Fibroblast of lung (primary cell): ENCODE results near the gene MSI2. TPM values are rescaled to one million over a fixed set of nuclear protein-coding genes. Genes with fewer than 3 reads are reported as not detected.

ENCODE experiments used
- DNase-seq, 2 donors: peaks; one replicate each; pipeline versions ENCODE4 v3.0.0 to v3.0.0-alpha.2; 2010; ENCODE audit warnings: low read depth in 2 of 2
- H2AFZ ChIP-seq: 2 replicates; pipeline ENCODE4 v1.5.1; 2012; ENCODE audit warnings: low read length, control low read depth, inconsistent platforms
- H3K27ac ChIP-seq: 2 replicates; pipeline ENCODE4 v1.5.1; 2011; ENCODE audit warnings: low read length, control low read depth; ENCODE audit not compliant: insufficient read depth
- H3K27me3 ChIP-seq: 2 replicates; pipeline ENCODE4 v1.5.1; 2011; ENCODE audit warnings: mild to moderate bottlenecking, low read length; ENCODE audit not compliant: control insufficient read depth, insufficient read depth
- H3K36me3 ChIP-seq: 2 replicates; pipeline ENCODE4 v1.5.1; 2011; ENCODE audit warnings: low read length; ENCODE audit not compliant: control insufficient read depth, insufficient read depth
- H3K4me1 ChIP-seq: 2 replicates; pipeline ENCODE4 v1.5.1; 2011; ENCODE audit warnings: low read length; ENCODE audit not compliant: control insufficient read depth, insufficient read depth; ENCODE audit errors: extremely low read depth
- H3K4me2 ChIP-seq: 2 replicates; pipeline ENCODE4 v1.5.1; 2011; ENCODE audit warnings: low read length, control low read depth; ENCODE audit not compliant: insufficient read depth; ENCODE audit errors: extremely low read depth
- H3K4me3 ChIP-seq, 4 experiments: fragments of 200-600 bp in 1 of 4; sonication (generic) in 1 of 4; replicated peaks in 1 of 4; 2 replicates each; pipeline ENCODE4 v1.5.1; 2011 to 2016; ENCODE audit warnings: low read length in 4 of 4, low read depth in 3 of 4, mild to moderate bottlenecking in 3 of 4, control low read depth in 2 of 4, inconsistent platforms in 1 of 4, mixed read lengths in 1 of 4; ENCODE audit not compliant: insufficient read depth in 1 of 4; ENCODE audit errors: control extremely low read depth in 1 of 4
- H3K79me2 ChIP-seq: 2 replicates; pipeline ENCODE4 v1.5.1; 2012; ENCODE audit warnings: mild to moderate bottlenecking, low read length, inconsistent platforms; ENCODE audit not compliant: control insufficient read depth, insufficient read depth
- H3K9ac ChIP-seq: 2 replicates; pipeline ENCODE4 v1.5.1; 2011; ENCODE audit warnings: mild to moderate bottlenecking, low read length, control low read depth; ENCODE audit not compliant: insufficient read depth
- H3K9me3 ChIP-seq: 2 replicates; pipeline ENCODE4 v1.5.1; 2012; ENCODE audit warnings: low read depth, low read length; ENCODE audit not compliant: control insufficient read depth, insufficient read depth
- H4K20me1 ChIP-seq: 2 replicates; pipeline ENCODE4 v1.5.1; 2011; ENCODE audit warnings: low read length; ENCODE audit not compliant: control insufficient read depth, insufficient read depth; ENCODE audit errors: extremely low read depth
- CTCF ChIP-seq, 2 donors: IDR thresholded peaks in 1 of 2; conservative IDR thresholded peaks in 1 of 2; 1 replicate in 1 of 2; 2 replicates in 1 of 2; pipeline ENCODE4 v1.5.1; 2011 to 2012; ENCODE audit warnings: low read length in 2 of 2, control low read depth in 1 of 2, inconsistent platforms in 1 of 2, low read depth in 1 of 2, mild to moderate bottlenecking in 1 of 2
- EZH2 ChIP-seq: IDR thresholded peaks from 2 replicates; pipeline ENCODE4 v1.5.1; 2012; ENCODE audit warnings: low read length, control low read depth, mild to moderate bottlenecking; ENCODE audit errors: missing control alignments
- polyA plus RNA-seq, 2 donors: library from polyadenylated mRNA; depleted of rRNA in 1 of 2; stranded (reverse) in 1 of 2; unstranded in 1 of 2; fragments of >200 nt; gene quantifications; 2 replicates each; pipeline ENCODE4 v1.2.1, GENCODE V29; 2011 to 2012; ENCODE audit warnings: missing spikeins in 1 of 2
- total RNA-seq: library from RNA; depleted of rRNA; stranded (reverse); fragments of >200 nt; gene quantifications from 2 replicates; pipeline ENCODE4 v1.2.1, GENCODE V29; 2014

MSI2 gene
- total and polyA plus RNA-seq, 2 donors (not counting 1 experiment from before 2014, with no cell fraction given) = 6.8 to 14.2 TPM

DNA sequence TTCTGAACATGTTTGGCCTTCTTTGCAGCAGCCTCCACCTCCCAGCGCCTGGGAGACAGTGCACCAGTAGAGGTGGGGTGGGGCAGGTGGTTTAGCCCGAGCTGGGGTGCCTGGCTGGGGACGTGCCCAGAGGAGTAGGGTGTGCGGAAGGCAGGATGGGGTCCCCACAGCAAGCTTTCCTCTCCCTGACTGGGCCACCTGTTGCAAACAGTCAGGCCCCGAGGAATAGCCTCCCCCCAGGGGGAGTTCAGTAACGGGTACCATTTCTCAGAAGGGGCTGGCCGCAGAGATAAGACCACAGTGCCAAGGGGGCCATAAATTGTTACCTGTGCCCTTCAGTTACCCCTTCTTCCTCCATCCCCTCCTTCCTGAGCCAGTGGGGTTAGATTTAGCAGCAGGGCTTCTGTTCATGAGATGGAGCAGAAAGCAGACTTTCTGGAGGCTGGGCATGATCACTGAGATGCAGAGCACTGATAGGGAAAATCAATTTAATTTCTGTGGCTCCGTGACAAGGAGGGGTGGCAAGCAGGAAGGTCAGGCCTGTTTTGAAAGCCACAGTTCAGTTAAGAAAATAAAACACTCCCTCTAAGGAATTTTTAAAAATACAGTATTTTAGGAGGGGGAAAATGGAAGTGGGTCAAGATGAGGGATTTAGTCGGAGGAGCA lies 181.9 kb downstream of the MSI2 start:
- H3K27ac ChIP-seq = no peak overlapping the region
- no peaks in the 10 kb centered on the region for H3K79me2 ChIP-seq
- H2AFZ ChIP-seq = no peak overlapping the region
- H3K4me2 ChIP-seq = no peak overlapping the region
- no peaks in the 10 kb centered on the region for H4K20me1 ChIP-seq
- no peaks in the 10 kb centered on the region for H3K9me3 ChIP-seq
- no peak for DNase-seq
- no peaks in the 10 kb centered on the region for H3K27me3 ChIP-seq
- no peaks in the 10 kb centered on the region for H3K4me1 ChIP-seq
- no peak overlapping the region for H3K9ac ChIP-seq
- no peak overlapping the region for H3K4me3 ChIP-seq
- no peak for TF ChIP-seq CTCF (conservative IDR thresholded peaks at IDR 0.05 in 1 of 2, IDR thresholded peaks at IDR 0.05 in 1 of 2; ENCODE audit: low read depth in 1 of 2, low read length in 2 of 2)
- no peaks in the 10 kb centered on the region for H3K36me3 ChIP-seq

- TF ChIP-seq CTCF (conservative IDR thresholded peaks at IDR 0.05 in 1 of 2, IDR thresholded peaks at IDR 0.05 in 1 of 2; ENCODE audit: low read depth in 1 of 2, low read length in 2 of 2) (no peak), EZH2 (no peak)
- Histone ChIP-seq H3K36me3 (no peaks in the 10 kb centered on the region), H3K79me2 (no peaks in the 10 kb centered on the region), H3K27me3 (no peaks in the 10 kb centered on the region), H4K20me1 (no peaks in the 10 kb centered on the region), H3K27ac (no peak overlapping the region), H3K9ac (no peak overlapping the region), H3K4me3 (no peak overlapping the region), H3K4me1 (no peaks in the 10 kb centered on the region), H3K4me2 (no peak overlapping the region), H2AFZ (no peak overlapping the region), H3K9me3 (no peaks in the 10 kb centered on the region)
- DNase-seq = no peak
Measured at GRCh38 chr17:57439651-57440050, 183.3 kb downstream of the MSI2 start.

GRCh38 chr17:57440522-57441269 lies 184.4 kb downstream of the MSI2 start:
- H3K4me1 ChIP-seq = no peaks in the 10 kb centered on the region
- no peak overlapping the region for H3K4me3 ChIP-seq
- no peak overlapping the region for H3K4me2 ChIP-seq
- peak; percentile 85 to 98 for DNase-seq
- H4K20me1 ChIP-seq = no peaks in the 10 kb centered on the region
- H3K9me3 ChIP-seq = no peaks in the 10 kb centered on the region
- H3K36me3 ChIP-seq = no peaks in the 10 kb centered on the region
- no peak overlapping the region for H2AFZ ChIP-seq
- no peak overlapping the region for H3K9ac ChIP-seq
- no peaks in the 10 kb centered on the region for H3K27me3 ChIP-seq
- TF ChIP-seq CTCF (conservative IDR thresholded peaks at IDR 0.05 in 1 of 2, IDR thresholded peaks at IDR 0.05 in 1 of 2; ENCODE audit: low read depth in 1 of 2, low read length in 2 of 2) (peak; percentile 14 to 30), EZH2 (no peak)
- H3K27ac ChIP-seq = no peak overlapping the region
- H3K79me2 ChIP-seq = no peaks in the 10 kb centered on the region
